Fibroblast of lung (primary cell): ENCODE measurements around the gene EHMT1.

Experiments used
- CTCF ChIP-seq, 2 donors: IDR thresholded peaks in 1 of 2; conservative IDR thresholded peaks in 1 of 2; 1 replicate in 1 of 2; 2 replicates in 1 of 2; pipeline ENCODE4 v1.5.1; 2011 to 2012; ENCODE audit warnings: low read length in 2 of 2, control low read depth in 1 of 2, inconsistent platforms in 1 of 2, low read depth in 1 of 2, mild to moderate bottlenecking in 1 of 2
- EZH2 ChIP-seq: IDR thresholded peaks from 2 replicates; pipeline ENCODE4 v1.5.1; 2012; ENCODE audit warnings: low read length, control low read depth, mild to moderate bottlenecking; ENCODE audit errors: missing control alignments

GRCh38 chr9:137575364-137575715 lies 43.5 kb upstream of the EHMT1 start:
- no peak for TF ChIP-seq EZH2
- no peak for TF ChIP-seq CTCF (conservative IDR thresholded peaks at IDR 0.05 in 1 of 2, IDR thresholded peaks at IDR 0.05 in 1 of 2; ENCODE audit: low read depth in 1 of 2, low read length in 2 of 2)
